C4-2B (cell line): ENCODE results near the gene DDRGK1.

Experiments
- CTCF ChIP-seq: fragments of 450-650 bp; conservative IDR thresholded peaks from 2 replicates; pipeline ENCODE4 v1.5.1; 2017; ENCODE audit warnings: mild to moderate bottlenecking
- ZFX ChIP-seq: fragments of 450-650 bp; IDR thresholded peaks from 2 replicates; pipeline ENCODE4 v1.6.1; 2017

GRCh38 chr20:3163099-3164042, 41.1 kb downstream of the DDRGK1 start:
- TF ChIP-seq CTCF (no peak), ZFX (no peak)
